HG02678 (cell line): ENCODE data around the gene CATSPER2.
"Not testable (repeated sequence)": the region's sequence is repeated elsewhere in the genome, so short reads cannot be mapped to it uniquely, and the experiment has no call there.

Experiments used
- ATAC-seq: cut with Tn5 transposase; IDR thresholded peaks from one replicate; pipeline ENCODE4 v1.9.1; 2021; ENCODE audit warnings: mild to moderate bottlenecking, moderate library complexity; ENCODE audit not compliant: unreplicated experiment

CATSPER2 gene

GRCh38 chr15:43593328-43594190, 55.1 kb downstream of the CATSPER2 start, which contains the start of gene CKMT1B:
CKMT1B (plus strand) TSS chr15:43594027; CDS start chr15:43594219, 192 bp downstream.
- not testable (repeated sequence) for ATAC-seq

GRCh38 chr15:43592841-43593240, 55.8 kb downstream of the CATSPER2 start:
- ATAC-seq = not testable (repeated sequence)

GRCh38 chr15:43589778-43590466, 58.7 kb downstream of the CATSPER2 start, which contains the start of gene PPIP5K1:
PPIP5K1 (minus strand) TSS chr15:43590208; CDS start chr15:43584504, 5,704 bp downstream.
- peak; percentile 99 for ATAC-seq
